BJ (cell line): Measurements from ENCODE around the gene MEIOB. TPM values are rescaled to one million over a fixed set of nuclear protein-coding genes. Genes with fewer than 3 reads are reported as not detected.

ENCODE experiments used
- CTCF ChIA-PET: fragments of 350-600 bp; formaldehyde crosslinking; extraction: SDS; loops from one replicate; lab custom pipeline; 2021; ENCODE audit warnings: antibody characterized with exemption, inconsistent platforms; lab: Yijun Ruan, JAX
- POLR2A ChIA-PET: fragments of 300-600 bp; sonication (Branson Sonifier 250); formaldehyde crosslinking; extraction: SDS; loops from one replicate; lab custom pipeline; 2021; ENCODE audit warnings: antibody characterized with exemption; lab: Charles Lee
- DNase-seq: peaks from one replicate; pipeline ENCODE4 v3.0.0-alpha.2; 2011; ENCODE audit warnings: low read depth
- H3K27me3 ChIP-seq: 2 replicates; pipeline ENCODE4 v1.6.0; 2011; ENCODE audit warnings: low read length; ENCODE audit not compliant: control insufficient read depth, insufficient read depth
- H3K36me3 ChIP-seq: 2 replicates; pipeline ENCODE4 v1.5.1; 2011; ENCODE audit warnings: low read length; ENCODE audit not compliant: control insufficient read depth, insufficient read depth
- H3K4me3 ChIP-seq: 2 replicates; pipeline ENCODE4 v1.5.1; 2011; ENCODE audit warnings: low read depth, mild to moderate bottlenecking, control low read depth, low read length
- polyA plus RNA-seq: library from polyadenylated mRNA; depleted of rRNA; stranded (reverse); fragments of >200 nt; gene quantifications from 2 replicates; pipeline ENCODE4 v1.2.3, GENCODE V29; 2011
- TF ChIP-seq, protein P1 (sequence below): IDR thresholded peaks from 2 replicates; pipeline ENCODE4 v1.5.1; 2011; ENCODE audit warnings: low read depth, mild to moderate bottlenecking, control low read depth, inconsistent platforms, low read length, moderate library complexity; ENCODE audit not compliant: insufficient read depth

The MEIOB gene
- polyA plus RNA-seq, 1 experiment = 0.28 TPM

DNA sequence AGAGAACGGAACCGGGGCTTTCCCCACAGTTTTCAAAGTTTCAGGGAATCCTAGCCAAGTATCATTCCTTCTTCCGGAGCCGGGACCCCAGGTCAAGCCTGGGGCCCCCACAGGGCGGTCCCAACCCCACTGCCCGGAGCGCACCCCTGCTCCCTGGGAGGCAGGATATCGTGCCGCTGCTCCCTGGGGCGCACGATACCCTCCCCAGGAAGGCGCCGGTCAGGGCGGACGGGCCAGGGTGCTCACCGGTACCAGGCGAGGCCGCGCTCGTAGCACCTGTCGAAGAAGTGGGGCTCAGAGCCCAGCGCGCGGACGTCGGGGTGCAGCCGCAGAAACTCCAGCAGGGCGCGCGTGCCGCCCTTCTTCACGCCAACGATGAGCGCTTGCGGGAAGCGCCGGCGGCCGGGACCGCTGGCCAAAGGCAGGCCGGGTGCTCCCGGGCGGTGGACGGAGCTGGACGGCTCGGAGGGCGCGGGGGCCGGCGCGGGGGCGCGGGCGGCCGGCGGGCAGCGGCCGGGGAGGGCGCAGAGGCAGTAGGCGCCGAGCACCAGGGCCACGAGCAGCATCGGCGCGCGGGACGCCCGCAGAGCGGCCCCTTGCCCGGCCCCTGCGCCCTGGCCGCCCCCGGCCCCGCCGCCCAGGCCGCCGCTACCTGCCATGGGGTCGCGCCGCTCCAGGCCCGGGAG, 45.8 kb upstream of the MEIOB start:
- POLR2A ChIA-PET = no interaction called here
- H3K4me3 ChIP-seq = no peak overlapping the region
- TF ChIP-seq, protein P1, sequence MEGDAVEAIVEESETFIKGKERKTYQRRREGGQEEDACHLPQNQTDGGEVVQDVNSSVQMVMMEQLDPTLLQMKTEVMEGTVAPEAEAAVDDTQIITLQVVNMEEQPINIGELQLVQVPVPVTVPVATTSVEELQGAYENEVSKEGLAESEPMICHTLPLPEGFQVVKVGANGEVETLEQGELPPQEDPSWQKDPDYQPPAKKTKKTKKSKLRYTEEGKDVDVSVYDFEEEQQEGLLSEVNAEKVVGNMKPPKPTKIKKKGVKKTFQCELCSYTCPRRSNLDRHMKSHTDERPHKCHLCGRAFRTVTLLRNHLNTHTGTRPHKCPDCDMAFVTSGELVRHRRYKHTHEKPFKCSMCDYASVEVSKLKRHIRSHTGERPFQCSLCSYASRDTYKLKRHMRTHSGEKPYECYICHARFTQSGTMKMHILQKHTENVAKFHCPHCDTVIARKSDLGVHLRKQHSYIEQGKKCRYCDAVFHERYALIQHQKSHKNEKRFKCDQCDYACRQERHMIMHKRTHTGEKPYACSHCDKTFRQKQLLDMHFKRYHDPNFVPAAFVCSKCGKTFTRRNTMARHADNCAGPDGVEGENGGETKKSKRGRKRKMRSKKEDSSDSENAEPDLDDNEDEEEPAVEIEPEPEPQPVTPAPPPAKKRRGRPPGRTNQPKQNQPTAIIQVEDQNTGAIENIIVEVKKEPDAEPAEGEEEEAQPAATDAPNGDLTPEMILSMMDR = no peak
- DNase-seq = no peak
- CTCF ChIA-PET = no interaction called here
- peaks cover 57% of the 10 kb centered on the region for H3K27me3 ChIP-seq
- no peaks in the 10 kb centered on the region for H3K36me3 ChIP-seq

DNA sequence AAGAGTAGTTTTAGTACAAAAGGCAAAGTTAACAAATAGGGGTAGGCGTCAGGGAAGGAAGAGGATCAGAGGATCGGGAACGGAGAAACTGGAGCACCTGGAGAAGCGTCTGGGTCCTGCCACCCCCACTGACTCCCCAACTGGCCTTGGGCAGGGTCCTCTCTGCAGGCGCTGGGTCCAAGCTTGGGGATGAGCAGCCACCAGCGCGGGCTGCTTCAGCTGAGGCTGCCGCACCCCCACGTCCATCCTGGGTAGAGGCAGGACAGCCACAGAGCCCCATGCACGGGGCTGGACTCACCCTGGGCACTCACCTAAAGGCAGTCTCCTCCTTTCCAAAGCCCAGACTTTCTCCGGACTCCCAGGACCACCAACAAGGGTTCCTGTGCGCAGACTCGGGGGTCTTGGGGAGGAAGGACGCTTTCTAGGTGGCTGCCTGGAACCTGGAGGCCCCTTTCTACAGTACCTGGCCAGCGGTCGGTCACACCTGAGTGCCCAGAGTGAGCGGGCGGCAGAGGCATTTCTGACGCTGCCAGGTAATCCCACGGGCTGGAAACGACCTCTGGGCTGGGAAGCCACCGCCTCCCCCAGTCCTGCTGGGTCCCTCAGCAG, 45.2 kb upstream of the MEIOB start:
- Histone ChIP-seq H3K36me3 (no peaks in the 10 kb centered on the region), H3K4me3 (no peak overlapping the region), H3K27me3 (peaks cover 54% of the 10 kb centered on the region)
- no peak for DNase-seq
- POLR2A ChIA-PET = no interaction called here
- TF ChIP-seq, protein P1 = no peak
- CTCF ChIA-PET = interaction anchor here (1.3 to 1.4 kb wide), 2 partner anchors 11 to 12 kb away, joined by 3 to 7 read pairs; no protein-coding TSS in a partner anchor

DNA sequence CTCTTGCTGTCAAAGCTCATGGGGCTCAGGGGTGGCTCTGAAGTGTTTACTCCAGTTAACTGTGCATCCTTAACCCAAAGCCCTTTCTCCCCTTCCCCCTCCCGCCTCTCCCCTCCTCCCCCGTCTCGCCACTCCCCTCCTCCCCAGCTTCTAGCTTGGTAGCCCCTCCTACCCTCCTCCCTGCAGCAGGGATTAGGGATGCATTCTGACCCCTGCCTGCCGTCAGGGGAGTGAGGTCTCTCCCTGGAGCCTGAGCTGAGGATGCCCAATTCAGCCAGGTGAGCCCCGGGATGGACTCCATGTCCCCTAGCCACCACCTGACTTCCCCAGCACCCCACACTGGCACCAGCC, 44.7 kb upstream of the MEIOB start:
- TF ChIP-seq, protein P1 = no peak
- no peaks in the 10 kb centered on the region for H3K36me3 ChIP-seq
- CTCF ChIA-PET = interaction anchor here (1.3 to 1.4 kb wide), 2 partner anchors 11 to 12 kb away, joined by 3 to 7 read pairs; no protein-coding TSS in a partner anchor
- peaks cover 54% of the 10 kb centered on the region for H3K27me3 ChIP-seq
- H3K4me3 ChIP-seq = no peak overlapping the region
- no peak for DNase-seq
- POLR2A ChIA-PET = no interaction called here

DNA sequence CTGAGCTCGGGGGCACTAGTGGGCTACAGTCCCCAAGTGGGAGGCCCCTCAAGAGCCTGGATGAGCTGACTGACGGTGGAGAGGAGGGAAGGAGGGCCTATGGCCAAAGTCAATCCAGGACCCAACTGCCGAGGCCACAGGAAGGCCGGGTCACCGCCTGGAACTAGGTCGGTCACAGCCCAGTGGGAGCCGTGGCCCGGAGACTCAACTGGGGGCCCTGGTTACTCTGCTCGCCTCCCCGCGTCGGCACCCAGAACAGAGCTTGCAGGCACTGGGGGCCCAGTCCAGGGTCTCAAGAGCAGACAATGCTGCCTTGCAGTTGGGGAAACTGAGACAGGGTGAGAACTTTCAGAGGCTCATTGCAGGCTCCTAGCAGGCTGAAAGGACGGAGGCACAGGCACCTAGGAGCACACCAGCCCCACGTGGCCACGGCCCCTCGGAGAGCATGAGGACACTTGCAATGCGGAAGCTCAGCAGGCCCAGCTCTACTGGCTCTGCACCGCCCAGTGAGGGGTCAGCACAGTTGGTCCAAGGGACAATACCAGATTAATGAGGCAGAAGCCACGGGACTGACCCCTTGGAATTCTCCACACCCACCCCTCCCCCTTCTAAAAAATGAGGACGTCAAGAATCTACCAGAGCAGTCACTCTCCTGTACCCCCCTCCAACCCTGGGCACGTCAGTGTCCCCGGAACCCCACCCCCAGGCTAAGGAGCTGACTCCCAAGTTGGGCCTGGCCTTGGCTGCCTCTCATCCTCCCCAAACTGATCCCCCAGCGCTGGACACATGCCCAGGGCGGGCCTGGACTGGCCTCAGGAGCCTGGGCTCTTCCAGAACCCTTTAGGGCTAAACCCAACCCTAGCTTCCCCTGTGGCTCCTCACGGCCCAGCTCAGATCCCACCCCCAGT, 44.0 kb upstream of the MEIOB start:
- Histone ChIP-seq H3K27me3 (peaks cover 54% of the 10 kb centered on the region), H3K4me3 (no peak overlapping the region), H3K36me3 (no peaks in the 10 kb centered on the region)
- CTCF ChIA-PET = interaction anchor here (1.3 to 1.6 kb wide), 3 partner anchors 8 to 13 kb away, joined by 3 to 7 read pairs (median 4); no protein-coding TSS in a partner anchor
- POLR2A ChIA-PET = no interaction called here
- TF ChIP-seq, protein P1 = no peak
- DNase-seq = no peak

DNA sequence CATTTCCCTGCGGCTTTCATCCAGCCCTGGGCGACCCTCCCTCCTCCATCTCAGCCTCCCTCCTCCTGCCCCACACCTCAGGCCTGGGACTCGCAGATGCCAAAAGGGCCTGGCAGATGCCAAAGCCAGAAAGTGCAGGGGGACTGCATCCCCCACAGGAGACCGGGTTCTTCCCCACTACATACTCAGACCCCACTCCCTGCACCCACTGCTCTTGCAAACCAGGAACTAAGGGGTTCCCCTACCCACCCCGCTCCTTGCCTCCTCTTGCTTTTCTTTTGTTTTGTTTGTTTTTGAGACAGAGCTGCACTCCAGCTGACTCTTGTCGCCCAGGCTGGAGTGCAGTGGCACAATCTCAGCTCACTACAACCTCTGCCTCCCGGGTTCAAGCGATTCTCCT, 43.0 kb upstream of the MEIOB start:
- TF ChIP-seq, protein P1 = no peak
- CTCF ChIA-PET = interaction anchor here (0.6 to 1.6 kb wide), 2 partner anchors 8 to 52 kb away, joined by 3 to 4 read pairs; no protein-coding TSS in a partner anchor
- H3K4me3 ChIP-seq = no peak overlapping the region
- no peak for DNase-seq
- peaks cover 50% of the 10 kb centered on the region for H3K27me3 ChIP-seq
- POLR2A ChIA-PET = no interaction called here
- no peaks in the 10 kb centered on the region for H3K36me3 ChIP-seq
